GM19023 (cell line): ENCODE results near the gene SIRPA.

Experiments
- ATAC-seq: cut with Tn5 transposase; IDR thresholded peaks from one replicate; pipeline ENCODE4 v1.9.1; 2021; ENCODE audit warnings: mild to moderate bottlenecking, moderate library complexity; ENCODE audit not compliant: unreplicated experiment

Gene SIRPA

DNA sequence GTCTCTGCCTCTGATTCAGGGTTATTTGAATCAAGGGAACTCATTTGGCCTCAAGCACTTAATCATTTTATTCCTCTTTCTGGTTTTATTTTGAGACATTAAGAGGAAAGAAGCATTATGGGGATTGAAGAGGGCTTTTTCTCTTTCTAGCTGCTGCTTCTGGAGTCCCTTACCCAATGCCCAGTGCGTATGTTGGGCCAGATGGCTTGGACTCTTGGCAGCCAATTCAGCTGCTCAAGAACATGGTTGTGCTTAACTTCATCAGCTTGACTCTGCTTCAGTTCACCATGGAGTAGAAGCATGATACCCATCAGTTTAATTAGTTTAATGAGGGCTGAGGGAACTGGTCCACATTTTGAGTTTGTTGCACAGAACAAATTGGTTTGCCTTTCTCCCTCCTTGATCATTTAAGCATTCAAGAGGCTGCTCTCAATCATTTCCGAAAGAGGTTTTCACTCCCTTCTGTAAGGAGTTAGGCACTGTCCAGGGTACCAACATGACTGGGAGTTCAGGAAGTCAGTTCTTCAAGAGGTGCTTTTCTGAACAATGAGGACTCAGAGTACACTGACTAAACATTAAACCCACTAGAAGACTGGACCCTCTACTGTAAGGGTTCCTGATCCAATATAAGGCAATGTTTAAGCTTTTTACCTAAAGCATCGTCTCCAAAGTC, 84.0 kb downstream of the SIRPA start:
- ATAC-seq, result no peak

DNA sequence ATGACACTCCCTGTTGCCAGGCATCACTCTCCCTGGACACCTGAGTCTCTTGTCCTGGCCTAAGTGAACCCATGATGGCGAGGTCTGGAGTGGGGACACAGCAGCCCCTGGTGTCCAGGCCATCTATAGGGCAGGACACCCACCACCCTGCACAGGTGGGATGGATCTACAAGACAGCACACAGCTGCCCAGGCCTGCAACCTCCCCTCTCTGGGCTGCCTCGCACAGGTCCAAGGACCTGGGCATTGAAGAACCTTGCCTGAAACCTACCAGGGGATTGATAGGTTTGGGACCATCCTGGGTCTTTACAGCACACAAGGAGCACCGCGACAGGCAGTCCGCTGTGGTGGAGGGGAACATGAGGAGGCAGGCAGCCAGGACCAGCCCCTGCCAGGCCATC, 87.5 kb downstream of the SIRPA start:
- ATAC-seq, result no peak

DNA sequence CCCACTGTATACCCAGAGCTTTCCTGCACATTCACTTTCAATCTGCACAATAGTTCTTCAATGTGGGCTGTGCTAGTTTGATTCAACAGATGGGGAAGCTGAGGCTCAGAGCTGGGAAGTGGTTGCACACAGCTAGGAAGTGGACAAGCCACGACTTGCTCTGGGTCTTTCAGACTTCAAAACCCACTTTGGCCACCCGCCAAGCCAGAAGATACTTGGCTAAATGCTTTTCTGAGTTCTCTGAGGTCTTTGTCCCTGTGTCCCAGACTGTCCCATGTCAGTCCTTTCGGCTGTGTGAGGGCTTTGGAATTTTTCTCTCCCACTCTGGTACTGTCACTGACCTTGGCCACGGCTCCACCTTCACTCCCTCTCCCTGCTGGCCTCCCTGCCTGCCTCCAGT, 88.1 kb downstream of the SIRPA start:
- no peak for ATAC-seq

DNA sequence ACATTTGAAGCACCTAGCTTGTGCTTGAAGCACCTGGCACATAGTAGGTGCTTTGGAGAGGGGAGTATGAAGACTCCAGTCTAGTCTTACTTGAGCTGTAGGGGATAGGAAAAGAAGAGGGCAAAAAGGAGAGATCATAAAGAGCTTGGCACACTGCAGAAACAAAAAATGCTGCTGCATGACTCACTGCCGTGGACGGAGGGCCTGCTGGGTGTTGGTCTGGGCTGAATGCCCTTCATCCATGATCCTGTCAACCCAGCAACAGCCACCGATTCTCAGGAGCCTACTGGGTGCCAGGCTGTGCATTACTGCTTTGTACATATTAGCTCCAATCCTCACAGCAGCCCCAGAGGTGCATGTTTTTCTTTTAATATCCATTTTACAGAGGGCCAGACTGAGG, 92.6 kb downstream of the SIRPA start:
- no peak for ATAC-seq
